Prostate gland (tissue), 2 donors: ENCODE data around the gene LATS2. TPM values are rescaled to one million over a fixed set of nuclear protein-coding genes. Genes with fewer than 3 reads are reported as not detected.
A peak's percentile ranks its signal among the peaks of the same experiment; 100 is the strongest.

Source experiments
- DNase-seq: peaks from one replicate; pipeline ENCODE4 v3.0.0-alpha.2; 2019; ENCODE audit warnings: low spot score
- H3K27ac ChIP-seq, 2 donors: fragments of 200-600 bp; sonication (generic); 2 replicates each; pipeline ENCODE4 v1.5.1; 2017 to 2019
- H3K27me3 ChIP-seq: fragments of 200-600 bp; sonication (generic); replicated peaks from 2 replicates; pipeline ENCODE4 v1.5.1; 2019; ENCODE audit not compliant: insufficient read depth
- H3K36me3 ChIP-seq, 2 donors: fragments of 200-600 bp; sonication (generic); 1 replicate in 1 of 2; 2 replicates in 1 of 2; pipeline versions ENCODE4 v1.5.1 to v1.8.1; 2017 to 2019
- H3K4me1 ChIP-seq: fragments of 200-600 bp; sonication (generic); replicated peaks from 2 replicates; pipeline ENCODE4 v1.5.1; 2019
- H3K4me3 ChIP-seq, 2 donors: fragments of 200-600 bp; sonication (generic); 2 replicates each; pipeline ENCODE4 v1.5.1; 2017 to 2019
- H3K9me3 ChIP-seq: fragments of 200-600 bp; sonication (generic); 2 replicates; pipeline ENCODE4 v1.5.1; 2017
- POLR2A ChIP-seq: fragments of 450-650 bp; IDR thresholded peaks from one replicate; pipeline ENCODE4 v1.6.1; 2016; ENCODE audit warnings: antibody characterized with exemption, mild to moderate bottlenecking
- POLR2AphosphoS5 ChIP-seq: sonication (generic); formaldehyde crosslinking; IDR thresholded peaks from one replicate; pipeline ENCODE4 v1.6.1; 2017; ENCODE audit warnings: antibody characterized with exemption
- WGBS: methylation state at CpG from one replicate; pipeline ENCODE4 v1.1.5; 2018; 5-methylcytosine and 5-hydroxymethylcytosine counted together
- intact Hi-C: fragments of 100-400 bp; cut with DNase I; formaldehyde crosslinking; loops from one replicate; pipeline ENCODE4 v1.14.2; 2022
- total RNA-seq, 2 donors: library from RNA; depleted of rRNA; stranded (reverse); fragments of >200 nt; gene quantifications; one replicate each; pipeline ENCODE4 v1.1.0, GENCODE V29; 2016
- TF ChIP-seq, protein P1 (sequence below), 4 experiments: fragments of 200-600 bp in 2 of 4; fragments of 450-650 bp in 2 of 4; sonication (generic) in 2 of 4; IDR thresholded peaks; 1 replicate in 3 of 4; 2 replicates in 1 of 4; pipeline ENCODE4 v1.5.1; 2016 to 2019; ENCODE audit warnings: antibody characterized with exemption in 4 of 4, mild to moderate bottlenecking in 2 of 4, moderate library complexity in 2 of 4

LATS2 gene
- total RNA-seq, 2 donors from 2014 or later = 22.0 to 27.4 TPM

DNA sequence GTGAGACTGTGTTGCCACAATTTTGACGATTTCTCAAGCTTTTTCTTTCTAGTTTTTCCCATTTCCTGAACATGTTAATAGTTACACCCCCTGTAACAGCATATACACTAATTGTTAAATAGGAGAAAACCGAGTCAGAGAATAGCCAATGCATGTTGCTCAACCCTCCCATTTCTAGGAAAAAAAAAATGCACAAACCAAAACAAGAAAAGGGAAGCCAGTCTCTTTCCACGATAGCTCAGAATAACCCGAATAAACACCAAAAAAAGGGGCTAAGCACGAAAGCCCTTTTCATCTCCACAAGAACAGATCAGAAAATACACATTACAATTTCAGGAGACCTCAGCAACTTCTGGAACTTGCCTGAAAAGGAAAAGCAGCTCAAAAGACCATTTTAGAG lies 16.3 kb downstream of the LATS2 start:
- intact Hi-C loops = loop anchor here (10.0 kb wide), 1 partner anchor 230 kb away; no protein-coding TSS in a partner anchor
- Histone ChIP-seq H3K27me3 (no peaks in the 10 kb centered on the region), H3K9me3 (no peaks in the 10 kb centered on the region), H3K4me1 (peaks cover 10% of the 10 kb centered on the region), H3K27ac (no peak overlapping the region), H3K4me3 (no peak overlapping the region), H3K36me3 (no peaks in the 10 kb centered on the region)
- TF ChIP-seq, protein P1, sequence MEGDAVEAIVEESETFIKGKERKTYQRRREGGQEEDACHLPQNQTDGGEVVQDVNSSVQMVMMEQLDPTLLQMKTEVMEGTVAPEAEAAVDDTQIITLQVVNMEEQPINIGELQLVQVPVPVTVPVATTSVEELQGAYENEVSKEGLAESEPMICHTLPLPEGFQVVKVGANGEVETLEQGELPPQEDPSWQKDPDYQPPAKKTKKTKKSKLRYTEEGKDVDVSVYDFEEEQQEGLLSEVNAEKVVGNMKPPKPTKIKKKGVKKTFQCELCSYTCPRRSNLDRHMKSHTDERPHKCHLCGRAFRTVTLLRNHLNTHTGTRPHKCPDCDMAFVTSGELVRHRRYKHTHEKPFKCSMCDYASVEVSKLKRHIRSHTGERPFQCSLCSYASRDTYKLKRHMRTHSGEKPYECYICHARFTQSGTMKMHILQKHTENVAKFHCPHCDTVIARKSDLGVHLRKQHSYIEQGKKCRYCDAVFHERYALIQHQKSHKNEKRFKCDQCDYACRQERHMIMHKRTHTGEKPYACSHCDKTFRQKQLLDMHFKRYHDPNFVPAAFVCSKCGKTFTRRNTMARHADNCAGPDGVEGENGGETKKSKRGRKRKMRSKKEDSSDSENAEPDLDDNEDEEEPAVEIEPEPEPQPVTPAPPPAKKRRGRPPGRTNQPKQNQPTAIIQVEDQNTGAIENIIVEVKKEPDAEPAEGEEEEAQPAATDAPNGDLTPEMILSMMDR (IDR thresholded peaks at IDR 0.05) = no peak
- TF ChIP-seq POLR2A (no peak), POLR2AphosphoS5 (no peak)
- WGBS = 81% methylated on average over 5 of the region's 5 CpGs
- DNase-seq = no peak

DNA sequence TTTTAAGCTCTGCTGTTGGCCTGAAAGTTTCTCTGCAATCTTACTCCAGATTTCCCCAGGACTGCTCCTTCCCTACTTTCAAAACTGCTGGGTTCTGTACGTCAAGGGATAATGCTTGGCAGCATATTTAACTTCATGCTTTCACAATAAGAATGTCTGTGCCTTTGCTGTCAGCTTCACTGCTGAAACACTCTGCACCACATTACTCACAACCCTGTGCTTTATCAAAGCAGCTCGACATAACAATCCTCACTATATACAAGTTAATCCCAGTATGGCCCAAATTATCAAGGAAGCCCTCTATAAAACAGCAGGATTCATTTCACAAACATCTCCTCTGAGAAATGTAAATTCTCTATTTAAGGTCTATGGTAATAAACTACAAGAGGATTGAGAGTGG lies 17.5 kb downstream of the LATS2 start:
- DNase-seq = no peak
- 38% methylated on average over 2 of the region's 2 CpGs for WGBS
- no peak overlapping the region for H3K4me3 ChIP-seq
- TF ChIP-seq POLR2AphosphoS5 (peak; percentile 8), POLR2A (no peak)
- TF ChIP-seq, protein P1 (IDR thresholded peaks at IDR 0.05) = no peak
- intact Hi-C loops = loop anchor here (10.0 kb wide), 1 partner anchor 229 kb away; no protein-coding TSS in a partner anchor
- peak overlapping the region; percentile 9 to 33 for H3K27ac ChIP-seq
- no peaks in the 10 kb centered on the region for H3K36me3 ChIP-seq
- peaks cover 10% of the 10 kb centered on the region for H3K4me1 ChIP-seq
- H3K27me3 ChIP-seq = no peaks in the 10 kb centered on the region
- H3K9me3 ChIP-seq = no peaks in the 10 kb centered on the region

DNA sequence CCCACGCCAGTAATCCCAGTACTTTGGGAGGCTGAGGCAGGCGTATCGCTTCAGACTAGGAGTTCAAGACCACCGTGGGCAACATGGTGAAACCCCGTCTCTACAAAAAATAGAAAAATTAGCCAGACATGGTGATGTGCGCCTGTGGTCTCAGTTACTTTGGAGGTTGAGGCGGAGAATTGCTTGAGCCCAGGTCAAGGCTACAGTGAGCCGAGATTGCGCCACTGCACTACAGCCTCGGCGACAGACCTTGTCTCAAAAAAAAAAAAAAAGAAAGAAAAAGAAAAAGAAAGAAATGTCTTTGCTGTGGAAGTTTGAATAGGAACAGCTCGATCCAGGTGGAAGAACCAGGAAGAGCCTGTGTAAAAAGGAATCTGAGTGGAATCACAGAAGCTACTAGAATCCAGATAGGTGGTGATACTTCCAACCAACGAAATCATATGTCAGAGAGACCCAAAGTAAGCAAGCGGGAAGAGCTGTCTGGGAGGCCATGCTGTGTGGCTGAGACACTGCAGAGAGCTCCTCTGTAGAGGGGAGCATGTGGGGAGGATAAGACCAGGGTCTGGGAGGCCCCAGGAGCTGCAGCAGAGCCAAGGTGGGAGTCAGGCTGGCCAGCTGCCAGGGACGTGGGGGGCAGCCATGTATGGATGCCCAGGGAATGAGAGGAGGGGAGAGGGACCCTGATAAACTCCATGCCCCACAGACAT lies 21.1 kb downstream of the LATS2 start:
- Histone ChIP-seq H3K27me3 (no peaks in the 10 kb centered on the region), H3K36me3 (no peaks in the 10 kb centered on the region), H3K9me3 (no peaks in the 10 kb centered on the region), H3K4me1 (peaks cover 13% of the 10 kb centered on the region), H3K4me3 (no peak overlapping the region), H3K27ac (no peak overlapping the region)
- 80% methylated on average over 15 of the region's 15 CpGs for WGBS
- intact Hi-C loops = loop anchor here (10.0 kb wide), 1 partner anchor 225 kb away; no protein-coding TSS in a partner anchor
- TF ChIP-seq POLR2A (no peak), POLR2AphosphoS5 (no peak)
- TF ChIP-seq, protein P1 (IDR thresholded peaks at IDR 0.05) = no peak
- DNase-seq = no peak

DNA sequence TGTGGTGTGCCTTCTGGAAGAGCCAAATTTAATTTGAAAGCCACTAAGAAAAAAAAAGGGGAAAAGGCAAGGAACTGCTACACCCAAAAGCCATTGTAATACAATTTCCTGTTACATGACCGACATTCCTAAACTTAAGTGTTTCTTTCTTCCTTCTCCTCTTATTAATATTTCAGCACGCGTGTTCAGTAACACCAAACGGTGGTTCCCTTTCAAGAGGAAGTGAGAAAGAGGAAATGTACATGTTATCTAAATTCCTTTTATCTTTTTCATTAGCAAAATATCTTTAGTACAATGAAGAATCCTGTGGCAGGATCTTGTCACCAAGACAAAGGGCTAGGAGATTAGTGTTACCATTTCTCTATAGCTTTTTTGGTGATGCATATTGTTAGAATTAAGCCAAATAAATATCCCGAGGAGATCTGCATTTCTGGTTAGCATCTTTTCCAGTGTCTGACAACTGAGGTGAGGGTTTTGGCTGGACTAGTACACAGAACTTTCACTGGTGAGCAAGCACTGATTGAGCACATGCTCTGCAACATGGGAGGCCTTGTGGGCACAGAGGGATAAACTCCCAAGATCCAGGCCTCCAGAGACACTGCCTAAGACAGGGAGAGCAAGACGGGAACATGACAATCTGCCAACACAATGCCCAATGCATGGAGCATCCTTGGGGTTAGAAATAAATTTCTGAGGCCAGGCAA lies 22.1 kb downstream of the LATS2 start:
- Histone ChIP-seq H3K4me1 (peaks cover 21% of the 10 kb centered on the region), H3K27me3 (no peaks in the 10 kb centered on the region), H3K9me3 (no peaks in the 10 kb centered on the region), H3K4me3 (no peak overlapping the region), H3K36me3 (no peaks in the 10 kb centered on the region), H3K27ac (no peak overlapping the region)
- intact Hi-C loops = no loop called here
- no peak for DNase-seq
- TF ChIP-seq POLR2A = no peak
- no peak for TF ChIP-seq POLR2AphosphoS5
- TF ChIP-seq, protein P1 (IDR thresholded peaks at IDR 0.05) = no peak
- WGBS = 70% methylated on average over 6 of the region's 6 CpGs
